Colonic mucosa (tissue), 4 donors: Measurements from ENCODE around the gene GRIN2A. TPM values are rescaled to one million over a fixed set of nuclear protein-coding genes. Genes with fewer than 3 reads are reported as not detected.

Source experiments
- DNase-seq: peaks from one replicate; pipeline ENCODE4 v3.0.0-alpha.2; 2020
- H3K27ac ChIP-seq: fragments of 200-600 bp; one replicate; pipeline ENCODE4 v1.8.0; 2021
- H3K27me3 ChIP-seq: fragments of 200-600 bp; one replicate; pipeline ENCODE4 v1.8.0; 2021
- H3K36me3 ChIP-seq: fragments of 200-600 bp; one replicate; pipeline ENCODE4 v1.8.0; 2021
- H3K4me1 ChIP-seq: fragments of 200-600 bp; one replicate; pipeline ENCODE4 v1.8.0; 2021; ENCODE audit warnings: mild to moderate bottlenecking
- H3K4me3 ChIP-seq: fragments of 200-600 bp; one replicate; pipeline ENCODE4 v1.8.0; 2021
- H3K9ac ChIP-seq, 2 donors: one replicate each; pipeline ENCODE4 v1.7.0; 2013; ENCODE audit warnings: control low read depth in 2 of 2, low read depth in 2 of 2, low read length in 2 of 2
- H3K9me3 ChIP-seq: fragments of 200-600 bp; one replicate; pipeline ENCODE4 v1.8.0; 2021
- CTCF ChIP-seq: fragments of 200-600 bp; IDR thresholded peaks from one replicate; pipeline ENCODE4 v1.8.0; 2022; ENCODE audit warnings: antibody characterized with exemption, mild to moderate bottlenecking
- intact Hi-C: fragments of 100-400 bp; cut with DNase I; formaldehyde crosslinking; loops from one replicate; pipeline ENCODE4 v1.14.1; 2022
- total RNA-seq, 2 donors: library from RNA; stranded (reverse); fragmentation: NEBNext Ultra II Directional in 1 of 2; extraction: Animal tissue kit (Norgen Biotek cat#: 25700) in 1 of 2; gene quantifications; one replicate each; pipeline ENCODE4 v1.2.1, GENCODE V29; 2021
- donor health status: healthy.
- donor health status: DM: no; HTN: no; CAD: no.
- donor health status: DM: no; HTN: no; CAD: no.

Gene GRIN2A
- total RNA-seq, 2 donors from 2014 or later = 0.15 to 0.40 TPM

- no peak overlapping the region for H3K27ac ChIP-seq
- no peak overlapping the region for H3K9ac ChIP-seq
- H3K9me3 ChIP-seq = no peaks in the 10 kb centered on the region
- H3K4me1 ChIP-seq = no peaks in the 10 kb centered on the region
- no peak for TF ChIP-seq CTCF
- no peak overlapping the region for H3K4me3 ChIP-seq
- H3K36me3 ChIP-seq = no peaks in the 10 kb centered on the region
- DNase-seq = no peak
- H3K27me3 ChIP-seq = no peaks in the 10 kb centered on the region
- intact Hi-C loops = no loop called here
Measured at GRCh38 chr16:9824200-9825068, 357.8 kb downstream of the GRIN2A start.

- no peak overlapping the region for H3K4me3 ChIP-seq
- H3K9ac ChIP-seq = no peak overlapping the region
- H3K36me3 ChIP-seq = no peaks in the 10 kb centered on the region
- no peak for TF ChIP-seq CTCF
- H3K4me1 ChIP-seq = no peaks in the 10 kb centered on the region
- no peak for DNase-seq
- H3K27ac ChIP-seq = no peak overlapping the region
- H3K27me3 ChIP-seq = no peaks in the 10 kb centered on the region
- H3K9me3 ChIP-seq = no peaks in the 10 kb centered on the region
- intact Hi-C loops = no loop called here
Measured at GRCh38 chr16:9823510-9823909, 358.7 kb downstream of the GRIN2A start.

GRCh38 chr16:9821970-9822369 lies 360.3 kb downstream of the GRIN2A start:
- no peak for DNase-seq
- TF ChIP-seq CTCF = no peak
- no peak overlapping the region for H3K4me3 ChIP-seq

GRCh38 chr16:9821331-9821730 lies 360.9 kb downstream of the GRIN2A start:
- no peak overlapping the region for H3K4me3 ChIP-seq
- H3K9me3 ChIP-seq = no peaks in the 10 kb centered on the region
- no peaks in the 10 kb centered on the region for H3K36me3 ChIP-seq
- H3K4me1 ChIP-seq = no peaks in the 10 kb centered on the region
- intact Hi-C loops = no loop called here
- no peak for TF ChIP-seq CTCF
- no peak for DNase-seq
- H3K27ac ChIP-seq = no peak overlapping the region
- H3K27me3 ChIP-seq = no peaks in the 10 kb centered on the region
- no peak overlapping the region for H3K9ac ChIP-seq

More at GRCh38 chr16:9821970-9822369, 360.3 kb downstream of the GRIN2A start:
- H3K27ac ChIP-seq = no peak overlapping the region
- no peaks in the 10 kb centered on the region for H3K27me3 ChIP-seq
- no peaks in the 10 kb centered on the region for H3K4me1 ChIP-seq
- no peaks in the 10 kb centered on the region for H3K36me3 ChIP-seq
- intact Hi-C loops = no loop called here
- H3K9me3 ChIP-seq = no peaks in the 10 kb centered on the region
- H3K9ac ChIP-seq = no peak overlapping the region

- Histone ChIP-seq H3K9ac (no peak overlapping the region), H3K27ac (no peak overlapping the region), H3K27me3 (no peaks in the 10 kb centered on the region), H3K4me1 (no peaks in the 10 kb centered on the region), H3K36me3 (no peaks in the 10 kb centered on the region), H3K4me3 (no peak overlapping the region), H3K9me3 (no peaks in the 10 kb centered on the region)
- no peak for DNase-seq
- intact Hi-C loops = no loop called here
- no peak for TF ChIP-seq CTCF
Measured at GRCh38 chr16:9820476-9821246, 361.6 kb downstream of the GRIN2A start.
